HepG2 (cell line): ENCODE data around the gene CYP19A1. TPM values are rescaled to one million over a fixed set of nuclear protein-coding genes. Genes with fewer than 3 reads are reported as not detected.

ENCODE experiments used
- DMTF1 ChIP-seq: sonication (generic); formaldehyde crosslinking; IDR thresholded peaks from 2 replicates; pipeline ENCODE4 v1.4.0; 2020; ENCODE audit warnings: mild to moderate bottlenecking, missing genetic modification reagents
- DPF2 ChIP-seq: sonication (generic); formaldehyde crosslinking; IDR thresholded peaks from 2 replicates; pipeline ENCODE4 v1.4.0; 2020; ENCODE audit warnings: mild to moderate bottlenecking, low read depth, missing genetic modification reagents, borderline replicate concordance
- EED ChIP-seq: sonication (generic); formaldehyde crosslinking; IDR thresholded peaks from 2 replicates; pipeline ENCODE4 v1.5.0; 2020; ENCODE audit warnings: mild to moderate bottlenecking, missing genetic modification reagents
- FOXK2 ChIP-seq: fragments of 450-650 bp; IDR thresholded peaks from 2 replicates; pipeline ENCODE4 v1.6.1; 2016
- HDAC6 ChIP-seq: fragments of 200-600 bp; sonication (generic); IDR thresholded peaks from 2 replicates; pipeline ENCODE4 v1.7.0; 2017; ENCODE audit warnings: mild to moderate bottlenecking, antibody characterized with exemption, low read length, low read depth
- KAT7 ChIP-seq: IDR thresholded peaks from 2 replicates; pipeline ENCODE4 v1.6.1; 2018; ENCODE audit warnings: borderline replicate concordance, missing compliant biosample characterization
- MED13 ChIP-seq: sonication (generic); formaldehyde crosslinking; IDR thresholded peaks from 2 replicates; pipeline ENCODE4 v1.5.0; 2020; ENCODE audit warnings: missing genetic modification reagents
- MXD1 ChIP-seq: sonication (generic); formaldehyde crosslinking; IDR thresholded peaks from 2 replicates; pipeline ENCODE4 v1.4.0; 2020; ENCODE audit warnings: mild to moderate bottlenecking, missing genetic modification reagents
- MYC ChIP-seq: sonication (generic); formaldehyde crosslinking; IDR thresholded peaks from 2 replicates; pipeline ENCODE4 v1.9.0; 2021; ENCODE audit warnings: missing genetic modification reagents, borderline replicate concordance
- NFE2L1 ChIP-seq: sonication (generic); formaldehyde crosslinking; IDR thresholded peaks from 2 replicates; pipeline ENCODE4 v1.4.0; 2020; ENCODE audit warnings: missing genetic modification reagents, mild to moderate bottlenecking, borderline replicate concordance
- REL ChIP-seq: sonication (generic); formaldehyde crosslinking; conservative IDR thresholded peaks from 2 replicates; pipeline ENCODE4 v1.8.0; 2022; ENCODE audit warnings: mild to moderate bottlenecking, missing genetic modification reagents, moderate library complexity
- SMYD3 ChIP-seq: sonication (generic); formaldehyde crosslinking; IDR thresholded peaks from 2 replicates; pipeline ENCODE4 v1.8.1; 2023; ENCODE audit warnings: mild to moderate bottlenecking, missing genetic modification reagents
- ZBTB10 ChIP-seq: sonication (generic); formaldehyde crosslinking; IDR thresholded peaks from 2 replicates; pipeline ENCODE4 v1.4.0; 2020; ENCODE audit warnings: missing genetic modification reagents, borderline replicate concordance
- ZBTB44 ChIP-seq: sonication (generic); formaldehyde crosslinking; IDR thresholded peaks from 2 replicates; pipeline ENCODE4 v1.4.0; 2020; ENCODE audit warnings: missing genetic modification reagents
- ZKSCAN5 ChIP-seq: sonication (generic); formaldehyde crosslinking; IDR thresholded peaks from 2 replicates; pipeline ENCODE4 v1.5.1; 2020; ENCODE audit warnings: mild to moderate bottlenecking, missing genetic modification reagents
- ZNF414 ChIP-seq: sonication (generic); formaldehyde crosslinking; IDR thresholded peaks from 2 replicates; pipeline ENCODE4 v1.5.0; 2020; ENCODE audit warnings: missing genetic modification reagents
- ZNF441 ChIP-seq: sonication (generic); formaldehyde crosslinking; IDR thresholded peaks from 2 replicates; pipeline ENCODE4 v1.7.0; 2021; ENCODE audit warnings: missing genetic modification reagents, borderline replicate concordance
- ZNF552 ChIP-seq: sonication (generic); formaldehyde crosslinking; IDR thresholded peaks from 2 replicates; pipeline ENCODE4 v1.9.0; 2022; ENCODE audit warnings: missing genetic modification reagents, mild to moderate bottlenecking, borderline replicate concordance
- ZNF614 ChIP-seq: IDR thresholded peaks from 2 replicates; pipeline ENCODE4 v1.6.1; 2018; ENCODE audit warnings: missing biosample characterization, missing genetic modification reagents, inconsistent platforms, borderline replicate concordance
- ZNF652 ChIP-seq: IDR thresholded peaks from 2 replicates; pipeline ENCODE4 v1.6.1; 2016; ENCODE audit warnings: low read depth, borderline replicate concordance
- ZNF775 ChIP-seq: sonication (generic); formaldehyde crosslinking; IDR thresholded peaks from 2 replicates; pipeline ENCODE4 v1.4.0; 2020; ENCODE audit warnings: missing genetic modification reagents, mild to moderate bottlenecking, moderate library complexity, borderline replicate concordance
- ZNF839 ChIP-seq: sonication (generic); formaldehyde crosslinking; IDR thresholded peaks from 2 replicates; pipeline ENCODE4 v1.4.0; 2020; ENCODE audit warnings: missing genetic modification reagents, mild to moderate bottlenecking, borderline replicate concordance
- polyA plus RNA-seq, 8 experiments: library from polyadenylated mRNA; depleted of rRNA in 3 of 8; stranded (reverse) in 7 of 8; unstranded in 1 of 8; fragments of >200 nt; fragmentation: Illumina TruSeq in 4 of 8; extraction: Trizol in 4 of 8; gene quantifications; 2 replicates each; pipeline versions ENCODE4 v1.2.1 to v1.2.3, GENCODE V29; 2011 to 2016; ENCODE audit warnings: low read depth in 4 of 8, missing spikeins in 1 of 8, mixed read lengths in 1 of 8; ENCODE audit not compliant: insufficient read depth in 1 of 8
- total RNA-seq, 5 experiments: library from RNA; depleted of rRNA; stranded (reverse); fragments of >200 nt; fragmentation: Illumina TruSeq; extraction: Trizol; gene quantifications; 2 replicates each; pipeline ENCODE4 v1.2.3, GENCODE V29; 2016; ENCODE audit warnings: low read depth in 1 of 5

Gene CYP19A1
- total and polyA plus RNA-seq, 2 of the 13 experiments (the other 11 are each of a cell fraction or from before 2014, with no cell fraction given), result 10.9 to 23.0 TPM

- no peak for TF ChIP-seq KAT7
- TF ChIP-seq EED, result no peak
- peak; percentile 74; the same call in 1 of the 2 replicates for TF ChIP-seq DPF2 (CRISPR knock-in tag)
- no peak for TF ChIP-seq ZBTB44 (CRISPR knock-in tag)
- no peak for TF ChIP-seq ZNF839 (CRISPR knock-in tag)
- TF ChIP-seq ZNF441, result no peak; the same call in 1 of the 2 replicates
- peak; percentile 13; the same call in 1 of the 2 replicates for TF ChIP-seq MYC
- no peak for TF ChIP-seq MED13
- no peak for TF ChIP-seq NFE2L1 (CRISPR knock-in tag)
- TF ChIP-seq DMTF1 (CRISPR knock-in tag), result no peak
- TF ChIP-seq ZNF775 (CRISPR knock-in tag), result no peak
- TF ChIP-seq REL (CRISPR knock-in tag), result no peak
- TF ChIP-seq ZBTB10, result no peak; the same call in 1 of the 2 replicates
- no peak for TF ChIP-seq ZKSCAN5 (CRISPR knock-in tag)
- peak; percentile 33; the same call in 1 of the 2 replicates for TF ChIP-seq ZNF614 (CRISPR knock-in tag)
- no peak for TF ChIP-seq HDAC6
- no peak for TF ChIP-seq ZNF414 (CRISPR knock-in tag)
- TF ChIP-seq FOXK2, result no peak
- no peak for TF ChIP-seq ZNF552 (CRISPR knock-in tag)
- TF ChIP-seq ZNF652 (CRISPR knock-in tag), result no peak; the same call in 1 of the 2 replicates
- TF ChIP-seq MXD1 (CRISPR knock-in tag), result no peak
- TF ChIP-seq SMYD3 (CRISPR knock-in tag), result no peak
These were observed 19.8 kb downstream of the CYP19A1 start (continued) for GRCh38 chr15:51318382-51319150.
